Loucy (cell line): Measurements from ENCODE around the gene ARL5C.

Experiments
- H2AFZ ChIP-seq: fragments of 200-600 bp; sonication (generic); 2 replicates; pipeline ENCODE4 v1.6.0; 2016; ENCODE audit warnings: antibody characterized with exemption, mild to moderate bottlenecking, low read length, moderate library complexity
- H3F3A ChIP-seq: fragments of 200-600 bp; 2 replicates; pipeline ENCODE4 v1.6.0; 2016; ENCODE audit warnings: antibody characterized with exemption, low read depth, mild to moderate bottlenecking
- H3K27me3 ChIP-seq: fragments of 200-600 bp; sonication (generic); 2 replicates; pipeline ENCODE4 v1.6.1; 2014; ENCODE audit warnings: low read length, mild to moderate bottlenecking; ENCODE audit not compliant: insufficient read depth, poor library complexity, severe bottlenecking
- H3K36me3 ChIP-seq: fragments of 200-600 bp; sonication (generic); 2 replicates; pipeline ENCODE4 v1.6.1; 2016; ENCODE audit warnings: low read length; ENCODE audit not compliant: insufficient read depth
- H3K4me1 ChIP-seq: fragments of 200-600 bp; sonication (generic); 2 replicates; pipeline ENCODE4 v1.5.1; 2014; ENCODE audit warnings: low read length, mild to moderate bottlenecking; ENCODE audit not compliant: insufficient read depth, poor library complexity, severe bottlenecking
- H3K4me2 ChIP-seq: fragments of 200-600 bp; sonication (generic); 2 replicates; pipeline ENCODE4 v1.6.0; 2014; ENCODE audit warnings: antibody characterized with exemption, low read length, low read depth, mild to moderate bottlenecking; ENCODE audit not compliant: poor library complexity, severe bottlenecking
- H3K4me3 ChIP-seq: fragments of 200-600 bp; sonication (generic); 2 replicates; pipeline ENCODE4 v1.5.1; 2014; ENCODE audit warnings: low read length, mild to moderate bottlenecking, mixed read lengths; ENCODE audit not compliant: poor library complexity, severe bottlenecking
- H3K79me2 ChIP-seq: fragments of 200-600 bp; sonication (generic); 2 replicates; pipeline ENCODE4 v1.6.1; 2014; ENCODE audit warnings: low read length; ENCODE audit not compliant: insufficient read depth
- H3K9ac ChIP-seq: fragments of 200-600 bp; sonication (generic); 2 replicates; pipeline ENCODE4 v1.6.0; 2014; ENCODE audit warnings: mild to moderate bottlenecking, low read depth, low read length, moderate library complexity; ENCODE audit not compliant: poor library complexity, severe bottlenecking
- H3K9me2 ChIP-seq: fragments of 200-600 bp; sonication (generic); replicated peaks from 2 replicates; pipeline ENCODE4 v1.6.1; 2016; ENCODE audit warnings: low read depth, low read length, mixed read lengths
- H3K9me3 ChIP-seq: fragments of 200-600 bp; sonication (generic); 2 replicates; pipeline ENCODE4 v1.6.1; 2014; ENCODE audit warnings: mild to moderate bottlenecking, antibody characterized with exemption, low read length, low read depth; ENCODE audit not compliant: insufficient read depth
- H4K20me1 ChIP-seq: fragments of 200-600 bp; sonication (generic); 2 replicates; pipeline ENCODE4 v1.6.0; 2014; ENCODE audit warnings: antibody characterized with exemption, low read length, mild to moderate bottlenecking; ENCODE audit not compliant: insufficient read depth, poor library complexity, severe bottlenecking
- EZH2phosphoT487 ChIP-seq: fragments of 200-600 bp; IDR thresholded peaks from 2 replicates; pipeline ENCODE4 v1.6.1; 2018; ENCODE audit warnings: antibody characterized with exemption, mild to moderate bottlenecking, moderate library complexity, borderline replicate concordance
- TF ChIP-seq, protein P1 (sequence below): fragments of 200-600 bp; sonication (generic); conservative IDR thresholded peaks from 2 replicates; pipeline ENCODE4 v1.5.1; 2014; ENCODE audit warnings: mild to moderate bottlenecking, antibody characterized with exemption, low read length

Gene ARL5C

DNA sequence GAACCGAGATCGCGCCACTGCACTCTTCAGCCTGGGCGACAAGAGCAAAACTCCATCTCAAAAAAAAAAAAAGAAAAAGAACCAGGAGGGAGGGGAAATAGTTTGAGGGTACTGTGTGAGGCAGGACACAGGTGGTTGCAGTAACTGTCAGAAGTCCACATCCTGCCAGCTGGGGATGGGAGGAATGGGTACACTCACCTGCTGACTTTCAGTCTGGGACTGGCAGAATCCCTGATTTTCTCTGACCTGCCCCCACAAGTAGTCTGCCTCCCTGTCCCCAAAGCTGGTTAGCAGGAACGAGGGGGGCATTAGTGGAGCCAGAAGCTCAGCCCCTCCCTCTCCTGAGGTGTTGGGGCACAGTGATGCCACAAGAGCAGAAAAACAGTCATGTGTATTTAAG lies 7.1 kb upstream of the ARL5C start:
- no peak for TF ChIP-seq EZH2phosphoT487
- H3K9me2 ChIP-seq, result no peaks in the 10 kb centered on the region
- no peaks in the 10 kb centered on the region for H3K27me3 ChIP-seq
- no peaks in the 10 kb centered on the region for H3K9me3 ChIP-seq
- no peaks in the 10 kb centered on the region for H3K79me2 ChIP-seq
- H2AFZ ChIP-seq, result no peak overlapping the region
- peaks cover 29% of the 10 kb centered on the region; the same call in 1 of the 2 replicates for H3K36me3 ChIP-seq
- peak overlapping the region; percentile 27 for H3K4me3 ChIP-seq
- peak overlapping the region; percentile 58 for H3K4me2 ChIP-seq
- H3F3A ChIP-seq, result 0 out of 2 replicates have a peak, but pooled peaks cover 2% of the 10 kb centered on the region
- peaks cover 79% of the 10 kb centered on the region for H3K4me1 ChIP-seq
- H4K20me1 ChIP-seq, result no peaks in the 10 kb centered on the region
- H3K9ac ChIP-seq, result peak overlapping the region; percentile 61

DNA sequence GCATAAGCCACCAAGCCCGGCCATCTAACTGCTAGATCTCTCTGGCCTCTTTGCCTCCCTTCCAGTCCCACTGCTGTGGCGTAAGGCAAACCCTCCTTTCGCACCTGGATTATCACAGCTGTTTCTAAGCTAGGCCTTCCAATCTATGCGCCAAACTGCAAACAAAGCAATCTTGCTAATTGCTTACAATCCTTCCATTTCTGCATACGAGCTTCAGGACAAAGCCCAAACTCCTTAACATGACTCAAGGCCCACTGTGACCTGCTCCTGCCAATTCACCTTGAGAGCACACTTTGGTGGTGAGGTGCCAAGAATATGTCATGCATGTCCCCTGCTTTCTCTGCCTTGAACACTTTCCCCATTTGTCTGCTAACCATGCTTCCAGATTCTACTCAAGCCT lies 6.0 kb upstream of the ARL5C start:
- Histone ChIP-seq H4K20me1 (no peaks in the 10 kb centered on the region), H3K27me3 (no peaks in the 10 kb centered on the region), H3K9ac (peak overlapping the region; percentile 61), H3K4me1 (peaks cover 85% of the 10 kb centered on the region), H3K79me2 (no peaks in the 10 kb centered on the region), H2AFZ (no peak overlapping the region), H3K4me2 (peak overlapping the region; percentile 58), H3F3A (peaks cover 10% of the 10 kb centered on the region), H3K36me3 (peaks cover 17% of the 10 kb centered on the region; the same call in 1 of the 2 replicates), H3K4me3 (no peak overlapping the region), H3K9me3 (no peaks in the 10 kb centered on the region), H3K9me2 (no peaks in the 10 kb centered on the region)
- TF ChIP-seq, protein P1, sequence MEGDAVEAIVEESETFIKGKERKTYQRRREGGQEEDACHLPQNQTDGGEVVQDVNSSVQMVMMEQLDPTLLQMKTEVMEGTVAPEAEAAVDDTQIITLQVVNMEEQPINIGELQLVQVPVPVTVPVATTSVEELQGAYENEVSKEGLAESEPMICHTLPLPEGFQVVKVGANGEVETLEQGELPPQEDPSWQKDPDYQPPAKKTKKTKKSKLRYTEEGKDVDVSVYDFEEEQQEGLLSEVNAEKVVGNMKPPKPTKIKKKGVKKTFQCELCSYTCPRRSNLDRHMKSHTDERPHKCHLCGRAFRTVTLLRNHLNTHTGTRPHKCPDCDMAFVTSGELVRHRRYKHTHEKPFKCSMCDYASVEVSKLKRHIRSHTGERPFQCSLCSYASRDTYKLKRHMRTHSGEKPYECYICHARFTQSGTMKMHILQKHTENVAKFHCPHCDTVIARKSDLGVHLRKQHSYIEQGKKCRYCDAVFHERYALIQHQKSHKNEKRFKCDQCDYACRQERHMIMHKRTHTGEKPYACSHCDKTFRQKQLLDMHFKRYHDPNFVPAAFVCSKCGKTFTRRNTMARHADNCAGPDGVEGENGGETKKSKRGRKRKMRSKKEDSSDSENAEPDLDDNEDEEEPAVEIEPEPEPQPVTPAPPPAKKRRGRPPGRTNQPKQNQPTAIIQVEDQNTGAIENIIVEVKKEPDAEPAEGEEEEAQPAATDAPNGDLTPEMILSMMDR, result no peak
- TF ChIP-seq EZH2phosphoT487, result no peak

GRCh38 chr17:39170558-39170957 lies 4.6 kb upstream of the ARL5C start:
- H3K9me2 ChIP-seq, result no peaks in the 10 kb centered on the region
- H3K4me1 ChIP-seq, result peaks cover 87% of the 10 kb centered on the region
- no peaks in the 10 kb centered on the region for H3K9me3 ChIP-seq
- no peak overlapping the region for H3K4me3 ChIP-seq
- H4K20me1 ChIP-seq, result no peaks in the 10 kb centered on the region
- peak overlapping the region; percentile 35 for H3K4me2 ChIP-seq
- H3K27me3 ChIP-seq, result no peaks in the 10 kb centered on the region
- peaks cover 15% of the 10 kb centered on the region for H3F3A ChIP-seq
- peaks cover 5% of the 10 kb centered on the region; the same call in 1 of the 2 replicates for H3K36me3 ChIP-seq
- no peaks in the 10 kb centered on the region for H3K79me2 ChIP-seq
- peak overlapping the region; percentile 59 for H3K9ac ChIP-seq
- TF ChIP-seq, protein P1, result no peak
- TF ChIP-seq EZH2phosphoT487, result no peak
- no peak overlapping the region for H2AFZ ChIP-seq

- peaks cover 15% of the 10 kb centered on the region for H3F3A ChIP-seq
- H3K27me3 ChIP-seq, result no peaks in the 10 kb centered on the region
- peak overlapping the region; percentile 35 for H3K4me2 ChIP-seq
- no peaks in the 10 kb centered on the region for H3K9me3 ChIP-seq
- H3K79me2 ChIP-seq, result no peaks in the 10 kb centered on the region
- no peak overlapping the region for H2AFZ ChIP-seq
- H3K4me3 ChIP-seq, result no peak overlapping the region
- H3K4me1 ChIP-seq, result peaks cover 83% of the 10 kb centered on the region
- TF ChIP-seq, protein P1, result no peak
- peak overlapping the region; percentile 59 for H3K9ac ChIP-seq
- no peaks in the 10 kb centered on the region for H3K9me2 ChIP-seq
- peaks cover under 1% of the 10 kb centered on the region; the same call in 1 of the 2 replicates for H3K36me3 ChIP-seq
- no peaks in the 10 kb centered on the region for H4K20me1 ChIP-seq
Observed at GRCh38 chr17:39170109-39170508, 4.1 kb upstream of the ARL5C start.
